HG02884 (cell line): Measurements from ENCODE around the gene LRMDA.
"Not testable (repeated sequence)": the region's sequence is repeated elsewhere in the genome, so short reads cannot be mapped to it uniquely, and the experiment has no call there.

Experiments used
- ATAC-seq: cut with Tn5 transposase; IDR thresholded peaks from one replicate; pipeline ENCODE4 v1.9.1; 2021; ENCODE audit warnings: mild to moderate bottlenecking, moderate library complexity; ENCODE audit not compliant: unreplicated experiment

LRMDA gene

GRCh38 chr10:75502389-75502788 lies 71.0 kb downstream of the LRMDA start:
- ATAC-seq, result no peak

GRCh38 chr10:75502838-75503237 lies 71.4 kb downstream of the LRMDA start:
- no peak for ATAC-seq

- no peak for ATAC-seq
These were observed 73.9 kb downstream of the LRMDA start for GRCh38 chr10:75505293-75505692.

- peak; percentile 68 for ATAC-seq
These were observed 74.5 kb downstream of the LRMDA start for GRCh38 chr10:75505840-75506506.

- no peak for ATAC-seq
These were observed 75.5 kb downstream of the LRMDA start for GRCh38 chr10:75506930-75507329.

GRCh38 chr10:75507469-75507868 lies 76.0 kb downstream of the LRMDA start:
- ATAC-seq, result no peak

GRCh38 chr10:75508239-75508813 lies 76.9 kb downstream of the LRMDA start:
- ATAC-seq, result no peak

- no peak for ATAC-seq
These were observed 77.4 kb downstream of the LRMDA start for GRCh38 chr10:75508814-75509306.

GRCh38 chr10:75509706-75510105 lies 78.3 kb downstream of the LRMDA start:
- ATAC-seq, result no peak

- ATAC-seq, result no peak
These were observed 79.6 kb downstream of the LRMDA start for GRCh38 chr10:75511011-75511410.

- no peak for ATAC-seq
These were observed 80.9 kb downstream of the LRMDA start for GRCh38 chr10:75512203-75512933.

GRCh38 chr10:75513292-75513885 lies 82.0 kb downstream of the LRMDA start:
- no peak for ATAC-seq

- no peak for ATAC-seq
These were observed 83.4 kb downstream of the LRMDA start for GRCh38 chr10:75514830-75515229.

GRCh38 chr10:75516154-75516553 lies 84.7 kb downstream of the LRMDA start:
- not testable (repeated sequence) for ATAC-seq

GRCh38 chr10:75519213-75519612 lies 87.8 kb downstream of the LRMDA start:
- ATAC-seq, result not testable (repeated sequence)

GRCh38 chr10:75521194-75521829 lies 89.9 kb downstream of the LRMDA start:
- not testable (repeated sequence) for ATAC-seq

GRCh38 chr10:75525067-75525466 lies 93.6 kb downstream of the LRMDA start:
- ATAC-seq, result no peak

- ATAC-seq, result no peak
These were observed 94.2 kb downstream of the LRMDA start for GRCh38 chr10:75525646-75526045.

GRCh38 chr10:75527542-75527941 lies 96.1 kb downstream of the LRMDA start:
- no peak for ATAC-seq

- no peak for ATAC-seq
These were observed 97.0 kb downstream of the LRMDA start for GRCh38 chr10:75528392-75528791.

GRCh38 chr10:75530299-75530698 lies 98.9 kb downstream of the LRMDA start:
- no peak for ATAC-seq
